Pulmonary artery endothelial cell (primary cell): ENCODE data around the gene ZNF783. TPM values are rescaled to one million over a fixed set of nuclear protein-coding genes. Genes with fewer than 3 reads are reported as not detected.
"Not testable (repeated sequence)": the region's sequence is repeated elsewhere in the genome, so short reads cannot be mapped to it uniquely, and the experiment has no call there.

Experiments
- DNase-seq: peaks from one replicate; pipeline ENCODE4 v3.0.0-alpha.2; 2011; ENCODE audit warnings: low read depth, low spot score
- total RNA-seq: library from RNA; depleted of rRNA; stranded (reverse); fragments of >200 nt; gene quantifications from 2 replicates; pipeline ENCODE4 v1.2.3, GENCODE V29; 2014

ZNF783 gene
- total RNA-seq, 1 donor from 2014 or later = 5.6 TPM

GRCh38 chr7:149240637-149241036, 21.4 kb upstream of the ZNF783 start:
- DNase-seq = no peak

- DNase-seq = no peak
Observed at GRCh38 chr7:149241696-149242095, 20.3 kb upstream of the ZNF783 start.

GRCh38 chr7:149245244-149245643, 16.8 kb upstream of the ZNF783 start:
- no peak for DNase-seq

- DNase-seq = no peak
Observed at GRCh38 chr7:149245744-149246143, 16.3 kb upstream of the ZNF783 start.

GRCh38 chr7:149248777-149249176, 13.2 kb upstream of the ZNF783 start:
- DNase-seq = no peak

- DNase-seq = not testable (repeated sequence)
Observed at GRCh38 chr7:149250151-149250550, 11.8 kb upstream of the ZNF783 start.

GRCh38 chr7:149251518-149251917, 10.5 kb upstream of the ZNF783 start:
- DNase-seq = not testable (repeated sequence)

GRCh38 chr7:149252378-149252777, 9.6 kb upstream of the ZNF783 start:
- no peak for DNase-seq

- no peak for DNase-seq
Observed at GRCh38 chr7:149253665-149254064, 8.3 kb upstream of the ZNF783 start.

- no peak for DNase-seq
Observed at GRCh38 chr7:149254181-149254858, 7.7 kb upstream of the ZNF783 start.

GRCh38 chr7:149255174-149255573, 6.8 kb upstream of the ZNF783 start:
- DNase-seq = no peak

- DNase-seq = no peak
Observed at GRCh38 chr7:149256568-149256967, 5.4 kb upstream of the ZNF783 start.

- no peak for DNase-seq
Observed at GRCh38 chr7:149257146-149257545, 4.8 kb upstream of the ZNF783 start.

GRCh38 chr7:149261316-149261828, 624 bp upstream of the ZNF783 start:
- DNase-seq = no peak

GRCh38 chr7:149266451-149266850, 4.5 kb downstream of the ZNF783 start:
- no peak for DNase-seq

GRCh38 chr7:149267733-149268132, 5.7 kb downstream of the ZNF783 start:
- DNase-seq = no peak

GRCh38 chr7:149274424-149274823, 12.4 kb downstream of the ZNF783 start:
- DNase-seq = not testable (repeated sequence)

GRCh38 chr7:149277871-149278270, 15.9 kb downstream of the ZNF783 start:
- DNase-seq = no peak

GRCh38 chr7:149278396-149278795, 16.4 kb downstream of the ZNF783 start:
- no peak for DNase-seq

GRCh38 chr7:149279111-149279743, 17.2 kb downstream of the ZNF783 start:
- DNase-seq = no peak

- no peak for DNase-seq
Observed at GRCh38 chr7:149280151-149280550, 18.2 kb downstream of the ZNF783 start.

GRCh38 chr7:149280661-149281507, 18.9 kb downstream of the ZNF783 start:
- no peak for DNase-seq
